NAMALWA (cell line): Measurements from ENCODE around the gene AMFR.
A peak's percentile ranks its signal among the peaks of the same experiment; 100 is the strongest.

Experiments used
- DNase-seq: peaks from one replicate; pipeline ENCODE4 v3.0.0-alpha.2; 2015; ENCODE audit warnings: low spot score

AMFR gene

DNA sequence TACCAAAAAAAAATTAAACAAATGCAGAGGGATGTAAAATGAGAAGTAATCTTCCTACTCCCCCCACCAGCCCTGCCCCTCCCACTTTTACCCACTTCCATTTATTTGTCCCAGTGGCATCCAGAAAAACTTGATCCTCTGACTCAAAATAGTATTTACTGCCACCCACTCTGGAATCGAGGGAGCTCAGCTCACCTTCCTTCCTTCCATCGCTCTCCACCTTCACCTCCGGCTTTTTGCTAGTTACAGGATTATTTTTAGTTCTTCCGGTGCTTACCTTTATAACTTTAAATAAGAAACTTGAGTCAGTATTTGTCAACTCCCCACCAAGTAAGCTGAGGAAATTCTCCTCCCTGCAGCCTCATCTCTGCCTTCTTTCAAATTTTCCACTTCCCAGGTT lies 94.9 kb downstream of the AMFR start:
- no peak for DNase-seq

DNA sequence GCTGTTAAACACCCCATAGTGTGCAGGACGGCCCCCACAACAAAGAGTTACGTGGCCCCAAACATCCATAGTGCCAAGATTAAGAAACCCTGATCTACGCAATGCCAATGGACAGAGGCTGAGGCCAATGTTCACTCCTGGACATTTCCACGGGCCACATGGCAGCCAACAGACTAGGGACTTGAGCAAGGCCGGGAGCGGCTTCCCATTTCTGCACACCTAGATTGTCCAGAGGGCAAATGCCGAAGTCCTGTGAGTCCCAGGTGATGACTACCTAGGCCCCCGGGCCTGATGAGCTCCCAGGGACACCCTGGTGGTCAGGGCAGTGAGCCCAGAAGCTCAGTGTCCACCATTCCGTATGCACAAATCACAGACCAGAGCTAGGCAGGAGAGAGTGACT lies 95.5 kb downstream of the AMFR start:
- no peak for DNase-seq

DNA sequence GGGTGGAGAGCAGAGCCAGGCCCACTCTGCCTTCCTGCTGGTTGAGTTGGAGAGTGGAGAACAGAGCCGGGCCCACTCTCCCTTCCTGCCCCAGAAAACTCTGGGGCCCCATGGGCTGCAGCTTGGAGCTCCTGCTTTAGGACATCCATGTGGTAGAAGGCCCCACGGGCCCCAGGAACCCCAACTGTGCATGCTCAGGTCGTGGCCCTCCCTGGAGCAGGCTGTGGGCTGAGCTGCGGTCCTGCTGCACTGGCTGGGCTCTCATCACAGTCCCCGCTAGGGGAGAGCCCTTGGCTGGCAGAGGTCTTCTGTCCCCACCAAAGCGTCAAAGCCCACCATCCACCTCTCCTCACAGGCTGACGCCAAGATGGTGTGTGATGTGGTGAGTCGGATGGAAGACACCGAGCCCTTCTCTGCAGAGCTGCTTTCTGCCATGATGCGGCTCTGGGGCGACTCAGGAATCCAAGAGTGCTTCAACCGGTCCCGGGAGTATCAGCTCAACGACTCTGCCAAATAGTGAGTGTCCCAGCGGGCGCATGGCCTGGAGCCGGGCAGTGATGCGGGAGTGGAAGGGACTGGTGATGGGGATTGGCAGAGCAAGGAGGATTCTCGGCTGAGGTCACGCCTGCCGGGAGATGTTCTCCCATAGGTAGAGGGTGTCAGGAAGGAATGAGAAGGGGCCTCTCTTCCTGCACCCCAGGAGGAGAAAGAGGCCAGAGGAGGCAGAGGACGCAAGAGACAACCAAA lies 96.9 kb downstream of the AMFR start:
- no peak for DNase-seq

DNA sequence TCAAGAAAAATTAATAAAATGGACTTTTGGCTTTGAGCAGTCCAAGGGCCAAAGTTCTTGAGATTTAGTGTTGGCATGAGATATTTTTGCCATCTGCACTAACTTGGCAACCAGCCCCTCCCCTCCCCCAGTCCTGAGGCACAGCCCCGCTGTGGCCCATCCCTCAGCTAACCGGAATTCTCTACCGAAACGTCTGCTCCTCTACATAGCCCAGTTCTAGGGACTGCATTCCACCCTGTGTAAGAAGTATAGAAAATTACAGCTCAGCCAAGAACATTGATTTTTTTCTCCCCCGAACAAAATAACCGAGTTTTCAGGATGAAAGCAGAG lies 97.5 kb downstream of the AMFR start:
- DNase-seq: no peak

DNA sequence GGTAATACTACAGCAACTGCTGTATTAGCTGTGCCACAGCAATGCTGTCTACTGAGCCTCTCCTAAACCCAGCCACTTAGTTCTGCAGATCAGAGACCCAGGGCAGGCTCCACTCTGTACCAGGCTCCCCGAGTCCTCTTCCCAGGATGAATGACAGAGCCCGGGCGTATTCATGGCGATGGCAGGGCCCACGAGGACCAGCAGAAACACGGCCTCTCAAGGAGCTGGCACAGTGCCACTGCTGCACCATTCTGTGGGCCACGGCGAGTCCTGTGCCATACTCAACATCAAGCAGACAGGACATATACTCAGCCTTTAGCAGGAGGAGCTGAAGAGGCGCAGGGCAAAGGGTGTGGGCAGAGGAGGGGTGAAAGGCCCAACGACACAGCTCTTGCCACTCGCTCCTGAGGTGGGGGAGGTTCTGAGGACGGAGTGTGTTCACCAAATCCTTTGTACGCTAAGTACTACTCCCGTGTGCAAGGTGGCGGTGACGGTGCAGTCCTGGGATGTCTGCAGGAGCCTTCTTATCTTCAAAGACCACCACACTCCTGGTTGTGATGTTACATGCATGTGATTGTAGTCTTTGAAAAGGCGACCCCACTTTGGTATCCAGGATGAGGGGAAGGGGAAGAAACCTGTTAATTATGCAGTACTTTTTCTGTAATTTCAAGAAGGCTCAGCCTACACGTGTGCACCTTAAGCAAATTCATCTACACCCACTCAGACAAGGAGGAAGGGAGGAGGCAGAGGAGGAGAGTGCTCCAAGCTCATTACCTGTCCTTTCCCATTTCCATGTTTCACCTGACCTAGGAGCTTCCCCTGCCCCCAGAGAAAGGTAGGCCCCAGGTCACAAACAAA lies 98.0 kb downstream of the AMFR start:
- no peak for DNase-seq

DNA sequence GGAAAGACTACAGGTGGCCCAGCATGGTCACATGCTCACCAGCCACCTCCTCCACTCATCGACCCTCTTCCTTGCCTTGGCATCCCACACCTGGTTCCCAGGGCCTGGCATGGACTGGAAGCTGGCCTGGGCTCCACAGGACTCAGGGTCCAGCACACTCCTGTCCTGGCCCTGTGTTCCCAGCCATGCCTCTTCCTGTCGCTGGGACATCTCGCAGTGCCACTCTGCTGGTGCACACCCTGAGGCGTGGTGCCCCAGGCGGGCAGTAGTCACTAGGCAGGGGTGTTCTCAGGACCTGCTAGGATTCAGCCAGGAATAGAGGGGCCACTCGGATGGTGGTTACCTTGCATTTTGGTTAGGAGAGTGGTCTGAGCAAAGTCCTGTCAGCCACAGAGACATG lies 99.4 kb downstream of the AMFR start:
- DNase-seq: no peak

DNA sequence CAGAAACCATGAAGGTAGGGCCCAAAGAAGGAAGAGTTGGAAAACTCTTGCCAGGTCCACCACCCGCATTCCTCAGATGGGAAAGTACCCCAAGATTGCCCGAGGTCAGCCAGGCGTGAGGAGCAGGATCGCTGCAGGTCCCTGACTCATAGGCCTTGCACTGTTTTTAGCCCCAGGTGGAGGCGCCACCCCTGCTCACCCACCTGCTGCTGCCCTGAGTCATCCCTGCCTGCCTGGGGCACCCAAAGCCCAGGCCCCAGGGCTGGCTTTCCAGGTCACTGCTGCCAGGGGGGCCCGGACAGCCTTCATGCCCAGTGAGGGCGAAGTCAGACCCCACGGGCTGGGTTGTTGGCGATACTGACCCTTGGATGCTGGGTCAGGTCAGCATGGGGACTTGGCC lies 100.9 kb downstream of the AMFR start:
- DNase-seq: no peak

DNA sequence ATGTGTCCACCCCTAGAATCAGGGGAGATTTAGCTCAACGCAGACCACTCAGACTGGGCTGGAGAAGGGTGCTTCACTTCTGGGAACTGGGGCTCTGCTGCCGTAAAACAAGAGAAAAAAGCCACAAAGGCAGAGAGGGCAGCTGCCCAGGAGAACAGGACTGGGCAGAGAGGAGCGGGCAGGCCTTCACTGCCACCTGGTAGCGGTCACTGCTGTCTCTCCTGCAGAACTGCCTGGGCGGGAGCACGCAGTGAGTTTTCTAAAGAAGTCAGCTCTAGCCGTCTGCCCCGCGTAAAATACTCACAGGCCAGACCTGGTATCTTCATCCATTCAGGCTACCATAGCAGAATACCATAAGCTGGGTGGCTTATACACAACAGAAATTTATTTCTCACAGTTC lies 103.8 kb downstream of the AMFR start:
- no peak for DNase-seq

DNA sequence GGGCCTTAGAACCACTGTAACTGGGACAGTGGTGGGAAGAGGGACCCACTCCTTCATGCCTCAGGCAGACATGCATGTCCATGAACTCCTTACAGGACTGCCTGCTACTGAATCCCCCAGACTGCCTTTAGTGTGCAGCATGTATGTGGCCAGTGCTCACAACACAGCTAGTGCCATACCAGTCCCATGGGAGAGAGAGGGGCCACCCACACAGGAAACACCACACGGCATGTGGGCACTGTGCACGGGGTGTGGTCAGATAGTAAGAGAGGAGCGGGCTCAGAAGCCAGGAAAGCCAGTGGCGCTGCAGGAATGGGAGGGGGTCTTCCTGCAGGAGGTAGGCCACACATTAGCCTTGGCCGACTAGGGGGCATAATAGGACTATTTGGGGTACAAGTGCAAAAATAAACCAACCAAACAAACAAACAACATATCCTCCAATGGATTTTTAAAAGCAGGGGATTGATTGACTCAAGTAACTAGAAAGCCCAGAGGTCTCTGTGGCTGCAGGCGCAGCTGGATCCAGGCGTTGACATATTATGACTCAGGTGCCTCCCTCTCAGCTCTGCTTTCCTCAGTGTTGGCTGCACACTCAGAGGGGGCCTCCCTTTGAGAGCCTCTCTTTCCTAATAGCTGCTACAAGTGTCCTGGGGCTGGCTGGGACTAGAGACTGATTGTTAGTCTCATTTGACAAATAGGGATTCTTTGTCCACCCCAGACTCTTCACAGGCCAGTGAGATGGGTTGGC lies 104.4 kb downstream of the AMFR start:
- no peak for DNase-seq

DNA sequence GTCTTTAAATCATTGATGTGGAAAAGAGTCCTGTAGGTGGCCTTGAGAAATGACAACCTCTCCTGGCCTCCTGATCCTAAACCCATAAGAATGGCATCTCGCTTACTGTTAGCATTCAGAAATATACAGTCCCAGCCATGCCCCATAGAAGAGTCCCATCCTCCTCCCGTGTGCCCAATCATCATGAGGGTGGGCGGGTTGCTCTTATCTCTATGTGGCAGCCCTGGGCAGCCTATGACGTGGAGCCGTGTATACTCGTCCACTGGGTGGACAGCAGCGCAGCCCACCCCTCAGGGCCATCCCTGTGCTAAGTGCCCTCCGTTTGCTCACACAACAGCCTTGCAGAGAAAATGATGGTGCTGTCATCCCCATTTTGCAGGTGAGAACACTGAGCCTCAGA lies 105.3 kb downstream of the AMFR start:
- no peak for DNase-seq

DNA sequence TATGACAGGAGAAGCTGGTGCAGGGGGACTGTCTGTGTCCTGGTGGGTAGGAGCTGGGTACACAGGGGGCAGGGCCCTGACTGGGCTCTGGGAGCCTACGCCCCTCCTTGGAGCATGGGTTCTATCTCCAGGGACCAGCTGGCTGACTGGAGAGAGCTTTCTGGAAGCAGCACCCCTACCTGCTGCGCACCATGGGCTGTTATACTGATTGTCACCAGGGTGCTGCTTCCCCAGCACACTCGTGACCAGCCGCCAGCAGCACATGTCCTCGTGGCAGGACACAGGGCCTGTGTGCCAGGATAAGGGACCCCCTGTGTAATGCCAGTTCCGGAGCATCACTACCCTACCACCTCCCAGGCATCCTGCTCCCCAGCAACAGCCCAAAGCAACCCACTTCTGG lies 106.0 kb downstream of the AMFR start:
- DNase-seq: no peak

DNA sequence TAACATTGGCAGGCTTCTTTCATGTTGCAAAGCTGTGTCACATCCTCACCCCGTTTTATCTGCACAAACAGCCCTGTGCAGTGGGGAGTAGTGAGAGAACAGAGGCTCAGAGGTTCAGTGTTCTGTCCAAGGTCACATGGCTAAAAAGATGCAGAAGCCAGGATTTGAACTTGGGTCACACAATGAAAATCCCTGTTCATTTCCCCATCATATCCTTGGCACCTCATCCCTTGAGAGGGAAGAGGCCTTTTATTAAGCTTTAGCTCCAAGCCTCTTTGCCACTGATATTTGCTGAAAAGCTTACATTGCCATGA lies 106.6 kb downstream of the AMFR start:
- DNase-seq: no peak

DNA sequence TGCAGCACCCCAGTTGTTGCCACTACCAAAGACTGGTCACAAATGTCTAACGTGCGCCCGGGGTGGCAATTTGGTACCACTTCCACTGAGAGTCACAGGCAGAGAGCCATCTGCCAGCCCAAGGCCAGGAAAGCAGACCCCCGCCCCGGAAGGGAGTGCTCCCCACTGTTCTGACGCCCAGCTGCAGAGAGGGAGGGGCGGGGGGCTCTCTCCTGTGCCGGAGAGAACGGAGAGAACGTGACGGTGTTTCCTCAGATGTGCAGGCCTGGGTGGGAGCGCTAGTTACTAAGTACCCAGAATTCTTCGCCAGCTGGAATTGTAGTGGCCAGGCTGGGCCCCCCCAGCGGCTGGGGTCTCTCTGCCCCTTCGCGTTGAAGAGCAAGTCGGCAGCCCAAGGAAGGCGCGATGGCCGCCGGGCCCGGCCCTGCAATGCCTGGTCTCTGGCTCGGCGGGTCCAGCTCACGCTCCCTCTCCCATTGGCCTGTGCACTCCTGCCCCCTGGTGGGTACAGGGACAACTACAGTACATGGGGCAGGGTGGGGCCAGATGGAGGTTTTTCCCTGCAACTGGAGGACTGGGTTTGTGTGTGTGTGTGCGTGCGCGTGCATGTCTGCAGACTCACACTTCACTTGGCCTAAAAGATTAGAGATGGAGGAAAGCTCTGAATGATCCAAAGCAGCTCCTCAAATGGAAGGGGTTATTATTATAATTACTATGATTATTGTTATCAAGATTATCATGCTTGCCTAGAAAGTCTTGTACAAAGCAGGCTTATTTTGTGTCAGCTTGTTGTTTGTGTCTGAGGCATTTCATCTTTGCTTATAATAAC lies 107.1 kb downstream of the AMFR start:
- peak; percentile 82 for DNase-seq

DNA sequence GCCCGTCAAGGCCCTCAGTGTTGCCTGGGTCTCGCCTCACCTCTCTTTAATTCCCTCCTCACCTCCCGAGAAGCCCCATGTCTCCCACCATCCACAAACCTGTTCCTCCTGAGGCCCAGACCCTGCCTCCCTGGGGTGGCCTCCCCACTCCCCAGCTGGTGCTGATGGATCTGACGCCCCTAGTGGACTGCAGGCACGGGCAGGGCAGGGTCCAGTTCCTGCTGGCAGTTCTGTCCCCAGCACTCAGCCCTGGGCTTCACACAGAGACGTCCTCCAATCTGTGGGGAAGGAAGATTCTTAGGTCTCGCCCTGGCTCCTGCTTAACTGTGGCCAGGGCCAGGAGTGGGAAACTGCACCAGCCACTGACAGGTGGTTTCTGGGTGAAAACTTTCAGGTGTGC lies 108.8 kb downstream of the AMFR start:
- no peak for DNase-seq

DNA sequence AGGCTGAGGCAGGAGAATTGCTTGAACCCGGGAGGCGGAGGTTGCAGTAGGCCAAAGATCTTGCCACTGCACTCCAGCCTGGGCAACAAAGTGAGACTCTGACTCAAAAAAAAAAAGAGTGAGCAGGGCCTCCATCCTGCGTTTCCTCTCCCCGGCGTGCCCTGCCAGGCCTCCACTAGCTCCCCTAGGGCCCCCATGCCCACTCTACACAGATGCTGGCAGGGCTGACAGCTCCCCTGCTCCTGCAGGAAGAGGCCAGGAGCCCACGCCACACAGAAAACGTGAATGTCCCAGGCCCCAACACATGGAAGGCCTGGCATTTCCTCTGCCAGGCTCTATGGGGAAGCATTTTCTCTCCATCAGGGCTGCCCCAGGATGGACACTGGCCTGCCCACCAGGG lies 109.4 kb downstream of the AMFR start:
- no peak for DNase-seq

DNA sequence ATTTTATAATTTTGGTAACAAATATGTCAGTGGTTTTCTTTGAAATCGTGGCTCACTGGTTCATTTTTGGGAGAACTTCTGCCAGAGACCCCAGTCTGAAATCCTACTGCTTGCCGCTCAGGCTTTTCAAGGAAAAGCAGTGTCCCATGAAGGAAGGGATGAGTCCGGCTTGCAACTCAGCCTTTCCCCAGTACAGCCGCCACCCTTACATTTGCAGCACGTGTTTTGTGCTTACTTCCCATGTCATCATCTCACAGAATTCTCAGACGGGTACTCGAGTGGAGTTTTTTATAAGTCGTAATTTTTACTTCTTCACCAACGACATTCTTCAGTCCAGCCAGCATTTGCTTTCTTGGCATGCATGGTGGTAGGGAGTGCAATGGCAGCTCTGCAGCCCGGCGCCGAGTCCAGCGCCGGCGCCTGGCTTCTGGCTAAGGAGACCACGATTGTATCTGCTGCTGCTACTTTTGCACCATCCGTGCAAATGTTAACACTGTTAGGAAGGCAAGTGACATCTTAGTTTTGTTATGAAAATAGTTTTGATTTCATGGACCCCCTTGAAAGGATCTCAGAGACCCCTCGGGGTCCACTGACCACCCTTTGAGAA lies 111.0 kb downstream of the AMFR start:
- DNase-seq: no peak

DNA sequence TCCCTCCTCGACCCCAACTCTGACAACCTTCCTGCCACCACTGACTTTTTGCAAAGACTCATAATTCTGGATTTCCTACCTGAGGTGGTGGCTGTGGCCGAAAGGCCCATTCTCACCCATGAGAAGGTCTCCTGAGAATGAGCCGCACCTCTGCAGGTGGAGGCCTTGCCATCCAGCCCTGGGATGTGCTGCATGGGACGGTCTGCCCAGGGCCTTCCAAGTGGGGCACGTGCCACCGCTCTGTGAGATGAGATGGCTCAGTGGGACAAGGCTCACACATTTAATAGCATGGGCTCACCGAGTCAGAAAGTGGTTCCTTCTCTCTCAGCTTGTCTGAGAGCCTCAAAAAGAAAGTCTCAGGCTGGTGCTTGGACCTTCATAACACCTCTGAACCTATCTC lies 112.8 kb downstream of the AMFR start:
- no peak for DNase-seq

DNA sequence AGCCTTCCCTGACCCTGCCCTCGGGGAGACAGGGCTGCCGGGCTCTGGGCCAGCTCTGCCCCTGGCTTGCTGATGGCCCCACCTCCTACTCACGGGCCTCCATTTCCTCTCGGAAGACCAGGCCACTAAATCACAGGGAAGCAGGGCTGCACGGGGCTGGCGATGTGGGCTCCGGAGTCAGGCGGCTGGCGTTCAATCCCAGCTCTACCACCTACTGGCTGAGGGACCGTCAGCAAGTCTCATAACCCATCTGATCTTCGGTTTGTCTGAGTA lies 113.4 kb downstream of the AMFR start:
- DNase-seq: no peak
